ENCODE results near the gene SECTM1.

DNA sequence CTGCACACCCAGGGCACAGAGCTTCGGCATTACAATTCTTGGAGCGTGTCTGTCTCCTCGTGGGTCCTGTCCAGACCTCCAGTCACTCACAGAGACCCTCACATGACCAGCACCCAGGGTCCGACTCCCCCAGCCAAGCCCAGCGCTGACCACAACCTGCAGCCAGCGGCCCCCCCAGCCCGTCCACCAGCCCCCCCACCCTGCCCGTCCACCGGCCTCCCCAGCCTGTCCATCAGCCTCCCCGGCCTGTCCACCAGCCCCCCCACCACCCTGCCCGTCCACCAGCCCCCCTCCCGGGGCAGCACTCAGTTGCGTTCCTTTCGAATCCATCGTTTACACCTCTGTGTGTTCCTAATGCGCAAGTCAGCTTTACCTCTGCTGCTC is 5.8 kb downstream of the SECTM1 start:
- TF ChIP-seq REST (IDR thresholded peaks at IDR 0.05; ENCODE audit: unreplicated experiment) (no peak), POLR2AphosphoS5 (IDR thresholded peaks at IDR 0.05; ENCODE audit: low read depth) (no peak), CREB1 (CRISPR knock-in tag; IDR thresholded peaks at IDR 0.05; ENCODE audit: low read depth) (no peak), EZH2 (IDR thresholded peaks at IDR 0.05; ENCODE audit: low read depth, unreplicated experiment) (no peak), STAT1 (IDR thresholded peaks at IDR 0.05; ENCODE audit: unreplicated experiment) (no peak)
- TF ChIP-seq, protein P1, sequence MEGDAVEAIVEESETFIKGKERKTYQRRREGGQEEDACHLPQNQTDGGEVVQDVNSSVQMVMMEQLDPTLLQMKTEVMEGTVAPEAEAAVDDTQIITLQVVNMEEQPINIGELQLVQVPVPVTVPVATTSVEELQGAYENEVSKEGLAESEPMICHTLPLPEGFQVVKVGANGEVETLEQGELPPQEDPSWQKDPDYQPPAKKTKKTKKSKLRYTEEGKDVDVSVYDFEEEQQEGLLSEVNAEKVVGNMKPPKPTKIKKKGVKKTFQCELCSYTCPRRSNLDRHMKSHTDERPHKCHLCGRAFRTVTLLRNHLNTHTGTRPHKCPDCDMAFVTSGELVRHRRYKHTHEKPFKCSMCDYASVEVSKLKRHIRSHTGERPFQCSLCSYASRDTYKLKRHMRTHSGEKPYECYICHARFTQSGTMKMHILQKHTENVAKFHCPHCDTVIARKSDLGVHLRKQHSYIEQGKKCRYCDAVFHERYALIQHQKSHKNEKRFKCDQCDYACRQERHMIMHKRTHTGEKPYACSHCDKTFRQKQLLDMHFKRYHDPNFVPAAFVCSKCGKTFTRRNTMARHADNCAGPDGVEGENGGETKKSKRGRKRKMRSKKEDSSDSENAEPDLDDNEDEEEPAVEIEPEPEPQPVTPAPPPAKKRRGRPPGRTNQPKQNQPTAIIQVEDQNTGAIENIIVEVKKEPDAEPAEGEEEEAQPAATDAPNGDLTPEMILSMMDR (conservative IDR thresholded peaks at IDR 0.05; ENCODE audit: low read depth in 2 of 2): no peak
- TF ChIP-seq, protein P2, sequence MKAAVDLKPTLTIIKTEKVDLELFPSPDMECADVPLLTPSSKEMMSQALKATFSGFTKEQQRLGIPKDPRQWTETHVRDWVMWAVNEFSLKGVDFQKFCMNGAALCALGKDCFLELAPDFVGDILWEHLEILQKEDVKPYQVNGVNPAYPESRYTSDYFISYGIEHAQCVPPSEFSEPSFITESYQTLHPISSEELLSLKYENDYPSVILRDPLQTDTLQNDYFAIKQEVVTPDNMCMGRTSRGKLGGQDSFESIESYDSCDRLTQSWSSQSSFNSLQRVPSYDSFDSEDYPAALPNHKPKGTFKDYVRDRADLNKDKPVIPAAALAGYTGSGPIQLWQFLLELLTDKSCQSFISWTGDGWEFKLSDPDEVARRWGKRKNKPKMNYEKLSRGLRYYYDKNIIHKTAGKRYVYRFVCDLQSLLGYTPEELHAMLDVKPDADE (IDR thresholded peaks at IDR 0.05): no peak
